GM19239 (cell line): ENCODE results near the gene SLIT3.
A peak's percentile ranks its signal among the peaks of the same experiment; 100 is the strongest.

Source experiments
- DNase-seq: peaks from one replicate; pipeline ENCODE4 v3.0.0; 2011; ENCODE audit warnings: low spot score; ENCODE audit not compliant: insufficient read length
- FAIRE-seq: peaks from 2 replicates; lab custom pipeline; 2011; peaks lifted over from hg19 to GRCh38; lab: Jason Lieb, UNC

The SLIT3 gene

DNA sequence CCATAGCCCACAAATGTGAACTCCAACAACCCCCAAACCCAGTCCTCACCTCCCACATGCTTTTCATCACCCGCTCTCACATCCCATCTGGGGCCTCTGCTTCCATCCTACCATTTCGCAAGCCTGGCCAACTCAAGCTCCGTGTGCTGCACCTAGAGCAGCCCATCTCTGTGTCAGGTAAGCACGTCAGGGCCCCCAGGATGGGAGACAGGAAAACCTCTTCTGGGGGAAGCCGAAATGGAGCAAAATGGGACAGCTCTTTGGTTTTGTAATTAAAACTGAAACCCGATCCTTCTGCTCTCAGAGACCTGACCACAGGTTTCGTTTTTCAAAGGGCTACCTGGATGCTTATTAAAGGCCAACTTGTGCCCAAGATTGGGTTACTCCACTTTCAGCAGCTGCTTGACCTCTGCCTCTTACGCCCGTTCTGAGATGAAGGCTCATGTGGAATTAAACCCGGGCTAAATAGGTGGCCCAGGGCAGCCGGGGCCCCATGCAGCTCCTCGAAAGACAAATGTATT lies 287.7 kb downstream of the SLIT3 start:
- DNase-seq (no peak), FAIRE-seq (no peak)

DNA sequence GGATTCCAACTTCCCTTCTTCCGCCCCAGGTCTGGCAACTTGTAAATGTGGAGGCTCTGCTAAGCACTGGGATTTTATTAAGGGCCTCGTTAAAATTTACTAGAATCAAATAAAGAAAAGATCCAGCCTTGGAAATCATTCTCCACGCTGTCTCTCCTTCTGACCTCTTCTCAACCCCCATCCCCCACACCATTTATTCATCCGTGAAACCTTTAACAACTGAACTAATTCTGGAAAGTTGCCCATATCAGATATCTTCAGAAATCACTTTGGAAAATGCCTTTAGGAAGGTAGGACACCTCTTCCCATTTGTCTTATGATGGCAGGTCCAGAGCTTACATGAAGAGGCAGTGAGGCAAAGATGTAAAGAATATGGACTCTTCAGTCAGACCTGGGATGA lies 288.5 kb downstream of the SLIT3 start:
- no peak for DNase-seq
- no peak for FAIRE-seq

- DNase-seq, result no peak
- no peak for FAIRE-seq
Measured at GRCh38 chr5:169011451-169011850, 289.5 kb downstream of the SLIT3 start.

GRCh38 chr5:169011009-169011408 lies 289.9 kb downstream of the SLIT3 start:
- DNase-seq (no peak), FAIRE-seq (no peak)

- DNase-seq (no peak), FAIRE-seq (no peak)
Measured at GRCh38 chr5:169009123-169009522, 291.8 kb downstream of the SLIT3 start.

DNA sequence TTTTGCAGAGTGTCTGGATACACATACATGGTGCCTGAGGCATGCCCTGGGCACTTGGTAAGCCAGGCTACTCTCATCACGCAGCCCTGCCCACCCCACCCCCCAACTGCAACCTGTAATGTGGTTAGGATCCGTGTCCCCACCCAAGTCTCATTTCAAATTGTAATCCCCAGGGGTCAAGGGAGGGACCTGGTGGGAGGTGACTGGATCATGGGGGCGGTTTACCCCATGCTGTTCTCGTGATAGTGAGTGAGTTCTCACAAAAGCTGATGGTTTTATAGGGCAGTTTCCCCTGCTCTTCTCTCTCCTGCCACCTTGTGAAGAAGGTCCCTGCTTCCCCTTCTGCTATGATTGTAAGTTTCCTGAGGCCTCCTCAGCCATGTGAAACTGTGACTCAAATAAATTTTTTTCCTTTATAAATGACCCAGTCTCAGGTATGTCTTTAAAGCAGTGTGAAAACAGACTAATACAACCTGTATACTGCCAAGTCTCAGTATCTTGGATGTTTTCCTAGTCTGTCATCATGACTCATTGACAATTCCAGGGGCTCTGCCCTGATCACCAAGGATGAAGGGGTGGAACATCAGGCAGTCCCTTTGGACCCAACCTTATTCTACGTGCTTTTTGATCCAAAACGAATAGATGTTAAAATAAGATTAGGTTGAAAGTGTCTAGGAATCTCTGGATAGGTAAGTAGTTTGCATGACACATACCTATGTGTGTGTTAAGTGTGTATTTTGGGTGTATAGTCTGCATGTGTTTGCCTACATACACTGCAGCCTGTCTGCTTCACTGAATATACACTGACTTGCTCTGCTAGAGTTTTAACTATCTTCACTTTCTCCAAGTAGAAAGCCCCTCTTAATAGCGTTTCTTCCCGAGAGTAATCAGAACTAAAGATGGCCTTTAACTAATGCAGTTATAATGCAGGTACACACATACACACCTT lies 293.8 kb downstream of the SLIT3 start:
- no peak for FAIRE-seq

GRCh38 chr5:169004551-169004950 lies 296.4 kb downstream of the SLIT3 start:
- FAIRE-seq (no peak), DNase-seq (no peak)

More for the DNA sequence above, 293.8 kb downstream of the SLIT3 start:
- DNase-seq, result no peak

GRCh38 chr5:169003721-169004541 lies 297.0 kb downstream of the SLIT3 start:
- DNase-seq, result no peak
- no peak for FAIRE-seq

- no peak for DNase-seq
- no peak for FAIRE-seq
Measured at GRCh38 chr5:169002953-169003555, 297.9 kb downstream of the SLIT3 start.

DNA sequence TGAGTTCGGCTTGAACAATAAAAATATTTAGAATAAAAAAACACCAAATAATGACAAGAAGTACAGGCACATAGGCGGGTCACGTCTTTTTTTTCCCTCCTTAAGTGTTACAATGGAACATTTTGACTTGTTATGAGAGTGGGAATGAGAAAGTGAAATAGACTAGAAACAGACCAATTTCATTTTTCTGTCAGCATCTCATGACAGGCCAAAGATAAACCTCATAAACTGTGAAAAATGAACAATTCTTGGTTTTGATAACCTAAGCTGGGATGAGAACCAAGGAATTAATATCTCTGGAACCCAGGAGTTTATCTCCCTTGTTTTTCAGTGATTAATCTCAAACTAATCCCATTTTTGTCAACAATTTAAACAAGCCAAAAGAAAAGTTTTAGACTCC lies 299.5 kb downstream of the SLIT3 start:
- FAIRE-seq (no peak), DNase-seq (no peak)

DNA sequence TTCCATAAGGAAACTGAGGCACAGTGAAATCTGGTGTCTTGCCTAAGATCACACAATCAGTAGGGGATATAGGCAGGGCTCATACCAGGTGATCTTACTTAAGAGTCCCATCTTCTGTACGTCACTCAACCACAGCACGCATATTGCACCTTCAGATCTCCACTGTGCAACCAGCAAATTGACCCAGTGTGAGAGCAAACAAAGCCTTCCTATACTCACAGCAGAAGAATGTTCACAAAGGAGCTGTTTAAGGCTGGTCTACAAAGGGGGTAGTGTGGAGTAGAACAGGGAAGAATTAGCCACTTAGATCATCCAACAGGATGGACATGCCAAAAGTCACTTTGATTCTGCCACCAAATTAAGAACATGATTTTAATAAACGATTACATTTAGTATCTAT lies 305.9 kb downstream of the SLIT3 start:
- no peak for DNase-seq
- no peak for FAIRE-seq

GRCh38 chr5:168992687-168993086 lies 308.3 kb downstream of the SLIT3 start:
- DNase-seq (no peak), FAIRE-seq (no peak)

DNA sequence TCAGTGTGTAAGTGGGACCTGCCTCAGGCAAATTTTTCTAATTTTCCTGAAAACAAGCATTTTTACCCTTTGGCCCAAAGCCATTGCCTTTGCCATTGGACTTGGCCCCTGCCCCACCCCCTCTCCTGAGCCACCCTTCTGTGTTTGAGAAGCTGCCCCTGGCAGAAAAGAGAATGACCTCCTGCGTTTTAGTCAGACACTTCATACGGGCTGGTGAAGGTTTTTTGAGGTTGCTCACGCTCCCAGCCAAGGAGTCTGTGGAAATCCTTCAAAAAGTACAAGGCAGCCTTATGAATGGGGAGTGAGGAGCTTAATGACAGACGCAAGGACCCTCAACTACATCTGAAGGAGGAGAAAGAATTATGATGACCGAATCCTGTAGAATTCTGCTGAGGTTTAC lies 308.9 kb downstream of the SLIT3 start:
- no peak for DNase-seq
- FAIRE-seq, result no peak

DNA sequence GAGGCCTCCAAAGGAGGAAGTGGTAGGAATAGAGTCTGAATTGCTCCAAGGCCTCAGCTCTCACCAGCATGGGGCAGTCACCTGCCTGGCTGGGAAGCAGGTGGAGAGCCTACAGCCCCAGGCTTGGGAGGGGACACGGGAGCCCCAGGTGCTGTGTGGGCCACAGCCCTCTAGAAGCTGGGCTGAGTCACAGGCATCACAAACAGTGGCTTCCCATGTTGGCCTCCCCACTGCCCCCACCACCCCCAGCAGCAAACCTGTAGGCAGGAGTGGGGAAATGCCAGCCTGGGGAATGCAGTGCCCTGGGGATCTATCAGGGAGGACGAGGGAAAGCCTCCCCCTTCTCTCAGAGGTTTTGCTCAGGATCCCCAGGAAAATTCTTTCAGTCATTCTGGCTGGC lies 309.6 kb downstream of the SLIT3 start:
- no peak for FAIRE-seq
- no peak for DNase-seq

DNA sequence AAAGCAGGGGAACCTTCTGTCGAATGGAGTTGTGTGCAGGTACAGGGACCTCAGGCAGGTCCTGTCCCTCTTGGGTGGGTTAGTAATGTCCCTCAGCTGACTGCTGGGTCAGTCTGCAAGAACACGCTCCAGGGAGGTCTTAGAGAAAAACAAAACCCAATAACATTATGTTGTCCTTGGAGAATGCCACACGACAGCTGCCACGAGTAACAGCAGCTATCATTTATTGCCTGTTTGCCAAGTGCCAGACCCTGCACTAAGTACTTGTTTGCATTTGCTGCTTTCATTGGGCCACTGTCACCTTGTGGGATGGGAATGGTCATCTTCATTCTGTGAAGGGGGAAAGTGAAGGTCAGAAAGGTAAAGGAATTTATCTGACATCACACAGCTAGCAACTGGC lies 310.3 kb downstream of the SLIT3 start:
- FAIRE-seq, result no peak
- no peak for DNase-seq

- no peak for FAIRE-seq
- no peak for DNase-seq
Measured at GRCh38 chr5:168989731-168990505, 311.0 kb downstream of the SLIT3 start.

GRCh38 chr5:168988699-168989098 lies 312.2 kb downstream of the SLIT3 start:
- no peak for DNase-seq
- FAIRE-seq, result no peak

- FAIRE-seq (peak; percentile 92), DNase-seq (peak; percentile 28)
Measured at GRCh38 chr5:168987543-168988300, 313.2 kb downstream of the SLIT3 start.

GRCh38 chr5:168985454-168985853 lies 315.5 kb downstream of the SLIT3 start:
- DNase-seq (no peak), FAIRE-seq (no peak)
